CD1c-positive myeloid dendritic cell (primary cell): ENCODE results near the gene TMEM259.

ENCODE experiments used
- DNase-seq: peaks from one replicate; pipeline ENCODE4 v3.0.0-alpha.2; 2016; ENCODE audit errors: extremely low spot score

The TMEM259 gene

GRCh38 chr19:1055886-1056620 lies 35.1 kb upstream of the TMEM259 start:
- DNase-seq, result no peak

- no peak for DNase-seq
Observed at GRCh38 chr19:1055028-1055425, 34.1 kb upstream of the TMEM259 start.

- DNase-seq, result no peak
Observed at GRCh38 chr19:1054102-1055027, 33.4 kb upstream of the TMEM259 start.

- no peak for DNase-seq
Observed at GRCh38 chr19:1053176-1054101, 32.5 kb upstream of the TMEM259 start.

- no peak for DNase-seq
Observed at GRCh38 chr19:1052349-1052975, 31.5 kb upstream of the TMEM259 start.

GRCh38 chr19:1051791-1052190 lies 30.9 kb upstream of the TMEM259 start:
- no peak for DNase-seq

GRCh38 chr19:1050989-1051788 lies 30.3 kb upstream of the TMEM259 start:
- DNase-seq, result no peak

- DNase-seq, result no peak
Observed at GRCh38 chr19:1049800-1050199, 28.9 kb upstream of the TMEM259 start.

- DNase-seq, result no peak
Observed at GRCh38 chr19:1049106-1049505, 28.2 kb upstream of the TMEM259 start.

GRCh38 chr19:1047696-1048147 lies 26.8 kb upstream of the TMEM259 start:
- no peak for DNase-seq

- no peak for DNase-seq
Observed at GRCh38 chr19:1046836-1047695, 26.1 kb upstream of the TMEM259 start.

GRCh38 chr19:1046117-1046626 lies 25.2 kb upstream of the TMEM259 start:
- DNase-seq, result no peak

GRCh38 chr19:1045247-1045603 lies 24.3 kb upstream of the TMEM259 start:
- DNase-seq, result peak; percentile 54

GRCh38 chr19:1042689-1043511 lies 22.0 kb upstream of the TMEM259 start:
- no peak for DNase-seq

GRCh38 chr19:1041835-1042685 lies 21.1 kb upstream of the TMEM259 start:
- DNase-seq, result no peak

GRCh38 chr19:1041272-1041834 lies 20.4 kb upstream of the TMEM259 start:
- DNase-seq, result no peak
